IPS DF 4.7 (cell line): ENCODE results near the gene C13orf46.

Experiments used
- DNase-seq: peaks from one replicate; pipeline ENCODE4 v3.0.0-alpha.2; 2013; ENCODE audit warnings: low spot score; ENCODE audit errors: extremely low read depth

Gene C13orf46

DNA sequence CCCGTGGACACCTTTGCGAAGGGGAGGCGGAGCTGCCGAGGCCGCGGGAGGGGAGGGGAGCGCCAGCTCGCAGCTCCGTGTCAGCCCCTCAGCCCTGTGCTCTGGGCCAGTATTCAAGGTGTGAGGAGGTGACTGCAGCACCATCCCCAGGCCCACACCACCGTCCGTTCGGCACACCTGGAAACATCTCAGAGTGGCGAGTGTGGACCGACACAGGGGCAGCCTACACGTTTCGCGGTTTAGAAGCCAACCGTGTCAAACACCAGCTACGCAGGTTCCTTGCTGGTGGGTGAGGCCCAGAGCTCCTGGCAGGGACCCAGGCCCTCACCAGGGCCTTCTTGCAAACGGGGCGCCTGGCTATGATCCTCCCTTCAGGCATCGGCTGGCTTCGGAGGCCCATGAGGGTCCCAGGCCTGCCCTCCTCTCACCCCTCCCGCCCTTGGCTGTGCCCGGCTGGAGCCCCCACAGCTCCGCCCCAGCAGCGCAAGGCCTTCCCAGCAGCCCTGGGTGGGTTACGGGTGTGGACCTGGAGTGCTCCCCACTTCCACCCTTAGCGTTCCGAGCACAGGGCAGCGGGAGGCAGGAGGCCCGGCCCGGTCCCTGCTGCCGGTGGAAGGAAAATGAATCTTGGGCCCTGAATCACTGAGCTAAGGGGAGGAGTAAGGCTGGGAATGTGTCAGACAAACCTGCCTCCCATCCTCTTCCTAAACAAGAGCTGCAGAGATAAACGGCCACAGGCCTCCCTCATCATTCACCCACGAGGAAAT is 1.2 kb downstream of the C13orf46 start:
- no peak for DNase-seq

DNA sequence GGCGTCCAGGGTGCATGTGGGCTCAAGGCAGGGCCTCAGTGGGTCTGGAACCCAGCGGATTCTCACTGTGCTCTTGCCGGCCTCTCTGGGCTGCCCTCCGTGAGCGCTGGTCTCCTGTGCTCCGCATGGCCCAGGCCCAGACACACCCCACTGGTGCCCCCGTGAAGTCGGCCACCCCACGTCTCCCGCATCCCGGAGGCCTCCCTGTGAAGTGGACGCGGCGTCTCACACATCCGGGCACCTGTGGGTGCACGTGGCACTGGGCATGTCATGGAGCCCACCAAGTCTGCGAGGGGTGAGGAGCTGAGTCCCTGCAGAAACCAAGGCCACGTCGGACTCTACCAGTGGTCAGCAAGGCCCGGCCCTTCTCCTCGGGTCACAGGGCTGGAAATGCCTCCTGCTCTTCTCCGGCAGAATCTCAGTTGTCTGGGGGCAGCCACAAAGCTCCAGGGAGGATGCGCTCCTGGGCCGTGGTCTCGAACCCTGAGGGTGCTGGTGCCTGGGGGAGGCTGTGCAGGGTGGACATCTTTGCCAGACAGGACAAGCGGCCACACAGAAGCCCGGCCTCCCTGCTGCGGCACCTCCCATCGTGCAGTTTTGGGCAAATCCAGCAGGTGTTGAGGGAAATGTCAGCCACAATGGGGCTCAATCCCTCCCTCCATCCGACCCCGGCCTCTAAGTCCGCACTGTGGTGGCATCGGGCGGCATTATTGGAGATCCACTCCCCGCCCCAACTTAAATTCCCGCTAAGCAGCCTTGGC is 2.2 kb downstream of the C13orf46 start:
- DNase-seq: no peak

DNA sequence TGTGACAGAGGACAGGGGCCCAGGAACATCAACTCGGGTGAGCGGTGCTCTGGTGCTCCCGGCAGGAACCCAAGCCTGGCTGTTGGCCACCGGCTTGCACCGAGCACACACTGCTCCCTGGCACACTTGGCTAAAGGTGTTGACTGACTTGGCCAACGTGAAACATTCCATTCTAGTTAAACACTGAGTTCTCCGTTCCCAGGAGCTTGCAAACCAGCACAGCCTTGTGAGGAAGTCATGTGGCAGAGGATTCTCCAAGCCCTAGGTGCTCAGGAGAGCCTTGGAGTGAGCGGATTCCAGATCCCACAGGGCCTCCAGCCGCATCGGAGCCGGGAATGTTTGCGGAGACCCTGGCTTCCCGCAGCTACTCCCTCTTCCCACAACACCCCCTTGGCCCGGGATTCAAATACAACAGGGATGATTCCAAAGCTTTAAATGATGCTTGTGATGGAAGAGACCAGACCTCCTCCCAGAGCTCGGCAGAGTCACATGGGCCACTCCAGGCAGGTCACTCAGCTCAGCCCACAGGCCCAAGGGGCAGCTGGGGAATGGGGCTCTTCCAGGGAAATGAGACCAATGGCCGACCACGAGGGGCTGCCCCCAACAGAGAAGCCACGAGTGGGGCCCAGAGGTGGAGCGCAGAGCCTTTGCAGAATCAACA is 2.9 kb downstream of the C13orf46 start:
- DNase-seq: no peak

DNA sequence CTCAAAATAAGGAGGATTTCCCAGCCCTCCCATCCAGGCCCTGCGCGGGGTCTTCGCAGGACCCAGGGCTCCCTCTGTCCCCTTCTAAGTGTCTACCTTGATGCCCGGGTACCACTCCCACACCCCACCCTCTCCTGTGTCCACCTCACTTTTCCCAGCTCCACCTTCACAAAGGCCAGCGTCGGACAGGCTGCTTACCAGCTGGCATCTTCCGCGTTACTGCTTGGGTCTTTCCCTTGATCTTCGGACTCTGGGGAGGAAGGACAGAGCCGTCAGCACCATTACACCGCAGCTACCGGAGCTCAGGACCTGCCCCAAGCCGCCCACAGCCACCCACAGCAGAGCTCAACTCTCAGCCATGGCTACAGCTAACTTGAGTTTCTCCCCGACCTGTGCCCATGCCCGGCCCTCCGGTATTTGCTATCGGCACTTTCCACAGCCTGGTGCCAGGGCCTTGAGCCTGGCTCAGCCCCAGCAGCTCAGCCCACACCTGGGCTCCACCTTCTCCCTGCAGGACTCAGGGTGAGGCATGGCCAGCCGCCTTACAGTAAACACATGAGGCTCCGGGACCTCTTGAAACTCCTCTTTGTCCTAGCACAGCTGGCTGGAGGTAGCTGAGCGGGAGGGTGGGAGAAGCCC is 3.8 kb downstream of the C13orf46 start:
- no peak for DNase-seq

DNA sequence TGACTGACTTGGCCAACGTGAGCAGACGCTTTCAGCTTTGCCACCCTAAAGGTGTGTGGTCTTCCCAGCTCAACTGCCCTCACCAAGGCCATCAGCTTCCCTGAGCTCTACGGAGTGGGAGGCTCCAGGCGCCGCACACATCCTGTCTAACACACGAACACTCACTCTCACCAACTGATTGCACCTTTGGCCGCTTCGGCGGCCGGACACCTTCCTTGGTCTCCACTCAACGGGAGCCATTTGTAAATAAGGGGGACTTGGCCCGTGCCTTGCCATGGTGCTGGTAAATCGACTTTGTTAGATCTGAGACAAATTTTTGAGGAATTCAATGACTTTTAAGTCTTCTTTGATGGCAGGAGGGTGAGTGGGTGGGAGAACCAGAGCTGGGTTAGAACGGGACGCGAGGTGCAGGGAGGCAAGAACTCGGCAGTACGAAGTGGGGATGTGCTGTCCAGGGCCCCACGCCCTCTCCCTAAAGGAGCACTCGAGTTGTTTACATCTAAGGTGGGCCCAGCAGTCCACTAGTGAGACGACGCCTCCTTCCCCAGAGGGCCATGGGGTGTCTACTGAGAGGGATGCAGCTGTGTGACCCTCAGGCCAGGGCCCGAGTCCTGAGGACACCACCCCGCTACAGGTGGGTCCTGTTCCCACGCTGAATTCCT is 4.4 kb downstream of the C13orf46 start:
- no peak for DNase-seq

DNA sequence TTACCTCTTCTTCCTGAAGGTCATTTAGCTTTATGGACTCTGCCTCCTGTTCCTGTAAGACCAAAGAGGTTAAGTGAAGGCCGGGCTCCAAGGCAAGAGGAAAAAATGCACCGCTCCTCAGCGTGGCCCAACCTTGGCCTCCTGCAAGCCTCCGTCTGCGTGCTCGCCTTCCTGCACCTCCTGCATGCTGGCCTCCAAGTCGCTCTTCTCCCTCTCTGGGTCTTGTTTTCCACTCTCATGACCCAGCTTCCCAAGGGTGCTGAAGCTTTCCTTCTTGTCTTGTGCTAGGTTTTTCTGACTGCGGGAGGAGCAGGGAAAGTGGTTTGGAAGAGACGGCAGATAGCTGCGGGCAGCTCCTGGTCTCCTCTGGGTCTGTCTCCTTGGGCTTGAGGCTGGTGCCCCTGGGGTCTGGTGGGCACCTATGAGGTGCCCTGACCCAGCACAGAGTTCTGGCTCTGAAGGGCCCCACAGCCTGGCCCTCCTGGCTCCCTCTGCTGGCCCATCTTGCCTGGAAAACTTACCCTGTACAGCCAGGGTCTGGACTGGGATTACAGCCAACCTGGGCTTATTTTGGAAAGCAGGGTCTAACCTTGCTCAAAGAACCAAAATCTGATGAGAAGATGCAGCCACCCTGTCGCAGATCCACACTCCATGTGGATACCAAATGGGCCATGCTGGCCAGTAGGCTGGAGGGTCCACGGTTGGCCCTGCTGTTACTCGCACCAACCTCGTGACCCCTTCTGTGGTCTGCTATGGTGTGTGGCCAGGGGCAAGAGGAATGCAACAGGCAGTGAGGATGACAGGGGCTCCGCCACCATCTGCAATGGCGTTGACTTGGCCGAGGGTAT is 5.2 kb downstream of the C13orf46 start:
- DNase-seq: no peak

DNA sequence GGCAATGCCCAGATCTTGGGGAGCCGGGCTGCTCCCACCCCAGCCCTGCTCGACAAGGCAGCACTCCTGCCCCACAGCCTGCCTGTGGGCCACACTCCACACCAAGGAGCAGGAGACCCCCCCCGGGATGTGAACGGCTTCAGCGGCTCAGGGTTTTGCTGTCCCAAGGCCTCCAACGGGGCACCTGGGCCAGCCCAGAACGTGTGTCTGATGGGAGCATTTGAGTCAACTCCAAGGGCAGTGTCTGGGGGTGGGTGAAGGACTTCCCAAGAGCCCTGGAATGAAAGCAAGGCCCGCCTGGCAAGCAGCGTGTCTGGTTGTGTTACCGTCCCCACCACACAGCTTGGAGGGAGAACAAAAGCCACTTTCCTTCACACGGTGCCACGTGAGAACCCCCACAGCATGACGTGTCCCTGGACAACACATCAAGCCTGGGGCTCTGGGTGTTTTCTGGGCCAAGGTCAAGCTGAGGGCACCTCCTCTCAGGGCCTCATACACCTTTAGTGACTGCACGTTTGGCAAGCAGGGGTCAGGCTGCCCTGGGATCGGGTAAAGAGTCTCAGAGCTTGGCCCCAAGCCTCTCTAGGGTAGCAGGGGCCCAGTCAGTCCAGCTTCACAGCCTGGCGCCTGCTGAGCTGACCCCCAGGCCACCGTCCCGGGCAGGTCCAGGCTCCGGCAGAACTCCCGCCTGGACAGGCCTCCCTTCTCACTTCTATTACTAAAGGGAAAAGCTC is 6.0 kb downstream of the C13orf46 start:
- no peak for DNase-seq

DNA sequence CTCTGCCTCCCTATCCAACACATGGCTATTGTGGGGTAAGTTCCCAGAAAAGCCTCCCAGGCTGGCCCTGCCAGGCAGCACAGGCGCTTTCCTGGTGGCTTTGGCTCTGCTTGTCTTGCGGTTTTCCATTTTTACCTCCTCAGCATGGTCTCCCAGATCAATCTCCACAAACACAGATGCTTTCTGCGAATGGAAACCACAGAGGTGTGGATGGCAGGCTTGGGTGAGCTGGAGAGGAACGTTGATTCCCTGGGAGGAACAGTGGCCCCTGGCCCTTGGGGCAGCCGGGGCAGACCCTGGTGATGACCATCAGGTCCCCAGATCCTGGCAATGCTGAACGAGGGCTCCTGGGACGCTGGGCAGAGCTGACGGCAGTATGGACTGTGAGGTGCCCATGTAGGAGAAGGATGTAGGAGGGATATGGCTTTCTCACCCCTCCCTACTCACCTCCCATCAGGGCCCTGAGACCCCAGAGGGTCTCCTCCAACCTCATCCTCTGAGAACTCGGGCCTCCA is 6.6 kb downstream of the C13orf46 start:
- no peak for DNase-seq

DNA sequence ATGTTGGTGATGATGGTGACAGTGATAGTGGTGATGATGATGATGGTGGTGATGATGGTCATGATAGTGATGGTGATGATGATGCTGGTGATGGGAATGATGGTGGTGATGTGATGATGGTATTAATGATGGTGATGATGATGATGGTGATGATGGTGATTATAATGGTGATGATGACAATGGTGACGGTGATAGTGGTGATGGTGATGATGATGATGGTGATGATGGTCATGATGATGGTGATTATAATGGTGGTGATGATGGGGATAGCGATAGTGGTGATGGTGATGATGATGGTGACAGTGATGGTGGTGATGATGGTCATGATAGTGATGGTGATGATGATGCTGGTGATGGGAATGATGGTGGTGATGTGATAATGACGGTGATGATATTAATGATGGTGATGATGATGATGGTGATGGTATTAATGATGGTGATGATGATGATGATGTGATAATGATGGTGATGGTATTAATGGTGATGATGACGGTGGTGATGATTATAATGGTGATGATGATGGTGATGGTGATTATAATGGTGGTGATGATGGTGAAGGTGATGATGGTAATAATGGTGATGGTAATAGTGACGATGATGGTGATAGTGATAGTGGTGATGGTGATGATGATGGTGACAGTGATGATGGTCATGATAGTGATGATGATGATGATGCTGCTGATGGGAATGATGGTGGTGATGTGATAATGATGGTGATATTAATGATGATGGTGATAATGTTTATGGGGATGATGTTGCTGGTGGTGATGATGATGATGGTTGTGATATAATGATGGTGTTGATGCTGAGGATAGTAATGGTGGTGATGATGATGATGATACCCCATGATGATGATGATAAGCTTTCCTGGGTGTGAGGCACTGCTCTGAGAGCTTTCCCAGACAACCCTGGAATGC is 7.7 kb downstream of the C13orf46 start:
- DNase-seq: no peak

DNA sequence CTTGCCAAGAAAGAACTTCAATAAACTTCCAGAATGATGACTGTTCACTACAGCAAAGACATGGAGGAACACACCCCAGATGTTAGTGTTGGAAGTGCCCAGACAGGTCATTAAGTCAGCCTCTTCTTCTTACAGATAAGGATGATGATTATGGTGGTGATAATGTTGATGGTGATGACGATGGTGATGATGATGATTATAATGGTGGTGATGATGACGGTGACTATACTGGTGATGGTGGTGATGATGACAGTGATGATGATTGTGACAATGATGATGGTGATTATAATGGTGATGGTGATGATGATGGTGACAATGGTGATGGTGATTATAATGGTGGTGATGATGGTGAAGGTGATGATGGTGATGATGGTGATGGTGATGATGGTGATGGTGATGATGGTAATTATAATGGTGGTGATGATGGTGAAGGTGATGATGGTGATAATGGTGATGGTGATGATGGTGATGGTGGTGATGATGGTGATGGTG is 8.4 kb downstream of the C13orf46 start:
- DNase-seq: no peak

DNA sequence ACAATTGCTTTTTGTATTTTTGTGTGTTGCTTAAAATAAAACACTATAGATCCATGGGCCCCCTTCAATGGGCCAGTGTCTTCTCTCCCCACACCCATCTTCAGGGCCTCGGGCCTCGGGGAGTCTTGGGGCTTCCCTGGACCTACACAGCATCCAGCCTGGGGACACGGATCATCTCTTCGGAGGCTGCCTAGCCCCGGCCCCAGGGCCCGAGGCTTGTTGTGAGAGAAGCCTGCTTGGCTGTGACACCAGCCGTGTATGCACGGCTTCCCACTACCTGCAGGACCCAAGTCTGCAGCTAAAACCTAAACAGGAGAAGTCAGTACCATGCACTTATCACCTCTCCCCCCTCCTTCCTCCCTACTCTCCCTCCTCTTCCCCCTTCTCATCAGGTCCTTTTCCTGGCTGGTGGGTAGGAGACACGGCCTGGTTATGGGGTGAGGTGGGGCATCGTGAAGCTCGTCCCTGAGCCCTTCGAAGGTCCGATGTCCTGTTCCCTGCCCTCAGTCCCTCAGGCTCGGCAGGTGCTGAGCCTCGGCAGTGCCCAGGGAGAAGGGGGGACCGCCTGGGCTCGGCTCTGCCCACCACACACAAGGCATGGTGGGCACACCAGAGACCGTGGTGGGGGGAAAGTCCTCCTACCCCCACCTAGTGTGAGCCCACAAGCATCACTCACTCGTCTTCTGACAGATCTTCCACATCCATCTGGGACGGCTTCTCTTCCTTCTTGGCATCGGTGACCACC is 9.5 kb downstream of the C13orf46 start:
- no peak for DNase-seq

DNA sequence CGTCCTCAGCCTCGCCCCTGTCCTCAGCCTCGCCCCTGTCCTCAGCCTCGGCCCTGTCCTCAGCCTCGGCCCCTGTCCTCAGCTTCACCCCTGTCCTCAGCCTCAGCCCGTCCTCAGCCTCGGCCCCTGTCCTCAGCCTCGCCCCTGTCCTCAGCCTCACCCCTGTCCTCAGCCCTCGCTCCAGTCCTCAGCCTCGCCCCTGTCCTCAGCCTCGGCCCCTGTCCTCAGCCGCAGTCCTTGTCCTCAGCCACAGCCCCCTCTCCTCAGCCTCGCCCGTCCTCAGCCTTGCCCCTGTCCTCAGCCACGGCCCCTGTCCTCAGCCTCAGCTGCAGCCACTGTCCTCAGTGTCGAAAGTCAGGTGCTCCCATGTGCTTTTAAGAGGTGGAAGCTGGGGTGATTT is 10.5 kb downstream of the C13orf46 start:
- no peak for DNase-seq

DNA sequence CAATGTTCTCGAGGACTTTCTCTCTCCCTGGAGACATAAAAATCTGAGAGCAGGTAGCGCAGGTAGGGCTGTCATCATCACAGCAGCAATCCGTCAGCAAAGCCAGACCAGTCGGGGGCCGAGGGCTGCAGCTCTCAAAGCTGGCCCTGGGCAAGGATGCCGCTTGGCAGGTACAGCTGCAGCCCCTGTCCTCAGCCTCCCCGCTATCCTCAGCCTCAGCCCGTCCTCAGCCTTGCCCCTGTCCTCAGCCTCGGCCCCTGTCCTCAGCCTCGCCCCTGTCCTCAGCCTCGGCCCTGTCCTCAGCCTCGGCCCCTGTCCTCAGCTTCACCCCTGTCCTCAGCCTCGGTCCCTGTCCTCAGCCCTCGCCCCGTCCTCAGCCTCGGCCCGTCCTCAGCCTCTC is 10.9 kb downstream of the C13orf46 start:
- no peak for DNase-seq

DNA sequence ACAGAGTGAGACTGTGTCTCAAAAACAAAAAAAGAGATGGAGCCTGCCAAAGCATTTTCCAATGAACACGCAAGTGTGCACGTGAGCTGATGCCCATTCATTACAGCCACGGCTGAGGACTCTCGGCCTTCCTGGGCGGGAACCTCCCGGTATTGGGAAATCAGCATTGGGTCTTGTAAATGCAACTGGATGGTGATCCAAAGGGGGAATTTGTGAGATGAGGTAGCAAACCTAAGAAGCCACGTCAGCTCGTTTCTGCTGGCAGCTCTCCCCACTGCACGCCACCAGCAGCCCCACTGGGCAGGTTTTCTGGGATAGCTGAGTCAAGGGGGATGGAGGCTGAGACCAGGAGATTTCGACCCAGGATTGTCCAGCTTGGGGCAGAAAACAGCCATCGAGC is 11.5 kb downstream of the C13orf46 start:
- no peak for DNase-seq

DNA sequence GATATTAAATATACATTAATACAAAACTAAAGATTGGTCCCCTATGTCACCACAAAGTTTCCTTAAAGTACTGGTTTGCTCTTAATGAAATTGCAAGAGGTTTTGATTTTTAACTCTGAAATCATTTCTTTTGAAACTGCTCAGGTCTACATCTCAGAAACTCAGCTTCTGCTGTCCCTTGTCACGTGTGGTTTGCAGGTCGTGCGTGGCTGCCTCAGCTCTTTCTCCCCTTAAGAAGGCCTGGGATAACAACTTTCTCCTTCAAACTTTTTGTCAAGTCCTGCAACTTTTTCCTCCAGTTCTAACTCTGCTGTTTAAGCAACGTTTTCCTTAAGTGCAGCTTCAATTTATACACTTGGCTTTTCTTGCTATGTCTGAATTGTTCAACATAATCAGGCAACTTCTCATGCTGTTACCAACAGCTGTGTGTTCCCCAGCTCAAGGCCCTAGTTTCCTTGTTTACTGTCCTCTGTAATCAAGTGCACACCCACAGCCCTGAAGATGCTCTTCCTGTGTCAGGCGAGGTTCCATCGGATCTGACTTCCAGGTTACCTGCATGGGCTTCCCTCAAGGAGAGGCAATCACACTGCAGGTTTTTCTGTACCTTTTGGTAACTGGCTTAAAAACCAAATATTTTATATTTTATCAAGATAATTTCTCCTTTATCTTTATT is 13.5 kb downstream of the C13orf46 start:
- no peak for DNase-seq

DNA sequence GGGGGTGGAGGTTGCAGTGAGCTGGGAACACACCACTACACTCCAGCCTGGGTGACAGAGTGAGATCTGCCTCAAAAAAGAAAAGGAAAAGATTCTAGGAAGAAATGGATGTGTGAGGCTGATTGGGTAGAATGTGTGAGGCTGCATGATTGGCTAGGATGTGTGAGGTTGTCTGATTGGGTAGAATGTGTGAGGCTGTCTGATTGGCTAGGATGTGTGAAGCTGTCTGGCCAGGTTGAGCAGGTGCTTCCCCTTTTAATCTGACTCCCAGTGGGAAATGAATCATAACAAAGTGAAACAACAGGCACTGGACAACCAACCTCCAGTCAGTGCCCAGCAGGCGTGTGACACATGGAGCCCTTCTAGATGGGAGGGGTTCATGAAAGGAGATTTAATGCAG is 14.7 kb downstream of the C13orf46 start:
- no peak for DNase-seq

DNA sequence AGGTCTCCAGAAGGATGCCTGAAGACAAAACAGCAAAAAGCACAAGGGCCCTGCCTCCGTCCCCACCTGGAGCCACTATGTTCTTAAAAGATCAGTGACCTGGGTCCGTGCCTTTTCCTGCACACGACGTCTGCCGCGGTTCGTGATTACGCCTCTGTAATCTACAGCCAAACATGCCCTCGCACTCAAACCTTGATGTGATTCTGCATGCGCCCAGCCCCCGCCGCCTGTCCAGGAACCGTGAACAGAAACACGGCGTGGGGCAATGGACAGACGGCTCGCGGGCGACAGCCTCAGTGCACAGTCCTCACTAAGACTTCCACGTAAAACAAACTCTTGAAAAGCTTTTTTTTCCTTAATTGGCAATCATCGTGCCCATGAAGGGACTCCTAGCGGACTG is 15.5 kb downstream of the C13orf46 start:
- DNase-seq: no peak
